HEK293 (cell line): ENCODE measurements around the gene AFAP1L2.

ENCODE experiments used
- CTCF ChIP-seq: fragments of 450-650 bp; formaldehyde crosslinking; IDR thresholded peaks from 2 replicates; pipeline ENCODE4 v1.5.1; 2016; ENCODE audit warnings: missing biosample characterization, missing genetic modification characterization
- KLF1 ChIP-seq: fragments of 450-650 bp; formaldehyde crosslinking; IDR thresholded peaks from 2 replicates; pipeline ENCODE4 v1.5.1; 2016; ENCODE audit warnings: missing biosample characterization, missing genetic modification characterization
- KLF10 ChIP-seq: fragments of 450-650 bp; IDR thresholded peaks from 2 replicates; pipeline ENCODE4 v1.5.1; 2018; ENCODE audit warnings: missing biosample characterization, mild to moderate bottlenecking, missing genetic modification characterization
- PRDM6 ChIP-seq: fragments of 450-650 bp; formaldehyde crosslinking; IDR thresholded peaks from 2 replicates; pipeline ENCODE4 v1.5.1; 2017; ENCODE audit warnings: missing biosample characterization, missing genetic modification characterization
- ZBTB7A ChIP-seq: fragments of 450-650 bp; formaldehyde crosslinking; IDR thresholded peaks from 2 replicates; pipeline ENCODE4 v1.5.1; 2016; ENCODE audit warnings: low read depth, missing biosample characterization, missing genetic modification characterization
- ZNF133 ChIP-seq: fragments of 450-650 bp; formaldehyde crosslinking; IDR thresholded peaks from 2 replicates; pipeline ENCODE4 v1.5.1; 2016; ENCODE audit warnings: missing biosample characterization, missing genetic modification characterization
- ZNF24 ChIP-seq: fragments of 450-650 bp; formaldehyde crosslinking; IDR thresholded peaks from 2 replicates; pipeline ENCODE4 v1.5.1; 2016; ENCODE audit warnings: missing biosample characterization, missing genetic modification characterization
- ZNF626 ChIP-seq: fragments of 450-650 bp; sonication (Bioruptor Pico); formaldehyde crosslinking; IDR thresholded peaks from 2 replicates; pipeline ENCODE4 v1.5.1; 2018; ENCODE audit warnings: missing biosample characterization, missing genetic modification characterization, inconsistent platforms
- ZNF747 ChIP-seq: fragments of 450-650 bp; formaldehyde crosslinking; IDR thresholded peaks from 2 replicates; pipeline ENCODE4 v1.5.1; 2016; ENCODE audit warnings: missing biosample characterization, missing genetic modification characterization

GRCh38 chr10:114285961-114286441 is 118.3 kb downstream of the AFAP1L2 start:
- TF ChIP-seq KLF10 (tag by site-specific recombination) (no peak), PRDM6 (tag by site-specific recombination) (no peak), ZBTB7A (no peak), ZNF626 (tag by site-specific recombination) (no peak), ZNF24 (tag by site-specific recombination) (no peak), KLF1 (tag by site-specific recombination) (no peak), CTCF (tag by site-specific recombination) (no peak), ZNF133 (no peak), ZNF747 (tag by site-specific recombination) (no peak)
